Islet precursor cell (in vitro differentiated cells): ENCODE data around the gene PFDN2.
"Not testable (repeated sequence)": the region's sequence is repeated elsewhere in the genome, so short reads cannot be mapped to it uniquely, and the experiment has no call there.

Source experiments
- DNase-seq: peaks from one replicate; pipeline ENCODE4 v3.0.0-alpha.2; 2018

PFDN2 gene

DNA sequence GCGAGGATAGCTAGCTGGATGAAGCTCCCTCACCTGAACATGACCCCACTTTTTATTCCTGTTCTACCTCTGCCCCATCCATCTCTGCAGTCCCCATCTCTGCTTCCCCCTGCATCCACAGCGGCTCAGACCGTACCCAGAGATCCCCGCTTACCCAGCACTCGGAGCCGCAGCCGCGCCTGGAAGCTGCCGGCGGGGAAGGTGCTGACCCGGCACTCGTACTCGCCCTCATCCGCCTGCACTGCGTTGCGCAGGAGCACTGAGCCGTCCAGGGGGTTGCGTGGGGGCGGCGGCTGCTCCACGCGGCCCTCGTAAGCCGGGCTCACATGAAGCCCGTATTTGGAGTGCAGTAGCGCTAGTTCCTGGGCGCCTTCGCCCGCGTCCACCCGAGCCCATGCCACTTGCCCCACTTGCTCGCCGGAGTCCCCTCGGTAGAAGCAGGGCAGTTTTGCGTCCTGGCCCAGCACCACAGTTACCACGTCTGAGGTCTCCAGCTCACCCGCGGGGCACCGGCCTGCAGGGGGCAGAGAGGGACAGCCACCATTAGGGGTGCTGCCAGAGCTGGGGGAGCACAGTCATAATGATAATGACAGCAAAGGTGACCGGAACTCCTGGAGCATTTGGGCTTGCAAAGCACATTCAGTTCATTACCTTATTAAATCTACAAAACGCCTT lies 38.3 kb downstream of the PFDN2 start:
- DNase-seq, result no peak

DNA sequence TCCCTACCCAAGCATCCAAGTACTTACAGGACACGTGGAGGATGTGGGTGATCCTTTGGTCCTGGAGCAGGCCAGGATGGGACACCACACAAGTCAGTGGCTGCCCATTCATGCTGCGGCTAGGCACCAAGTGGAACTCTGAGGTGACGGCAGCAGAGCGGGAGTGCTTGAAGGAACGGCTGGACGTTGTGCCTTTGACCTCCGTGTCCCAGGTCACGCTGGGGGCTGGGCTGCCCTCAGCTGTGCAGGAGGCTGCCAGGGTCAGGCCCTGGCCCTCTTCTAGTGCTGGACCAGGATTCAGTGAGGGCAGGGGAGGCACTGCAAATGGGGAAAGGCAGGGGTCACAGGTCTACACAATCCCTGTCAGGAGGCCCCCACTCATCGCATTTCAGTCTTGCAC lies 40.4 kb downstream of the PFDN2 start:
- DNase-seq, result no peak

DNA sequence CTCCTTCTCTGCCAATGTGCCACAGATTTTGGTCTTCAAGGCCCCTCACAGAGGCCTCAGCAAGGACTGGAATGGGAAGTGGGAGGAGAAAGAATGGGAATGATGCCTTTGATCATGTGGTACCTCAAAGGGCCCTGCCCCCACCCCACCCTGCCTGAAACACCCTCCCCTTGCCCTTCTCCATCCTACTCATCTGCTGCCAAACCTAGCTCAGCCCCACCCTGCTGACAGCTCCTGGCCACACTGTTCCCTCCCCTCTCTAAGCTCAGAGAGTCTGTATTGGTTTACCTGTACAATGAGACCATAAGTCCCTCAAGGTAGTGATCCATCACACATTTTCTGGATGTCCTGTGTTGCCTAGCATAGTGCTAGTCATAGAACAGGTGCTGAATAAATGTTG lies 41.4 kb downstream of the PFDN2 start:
- DNase-seq, result no peak

DNA sequence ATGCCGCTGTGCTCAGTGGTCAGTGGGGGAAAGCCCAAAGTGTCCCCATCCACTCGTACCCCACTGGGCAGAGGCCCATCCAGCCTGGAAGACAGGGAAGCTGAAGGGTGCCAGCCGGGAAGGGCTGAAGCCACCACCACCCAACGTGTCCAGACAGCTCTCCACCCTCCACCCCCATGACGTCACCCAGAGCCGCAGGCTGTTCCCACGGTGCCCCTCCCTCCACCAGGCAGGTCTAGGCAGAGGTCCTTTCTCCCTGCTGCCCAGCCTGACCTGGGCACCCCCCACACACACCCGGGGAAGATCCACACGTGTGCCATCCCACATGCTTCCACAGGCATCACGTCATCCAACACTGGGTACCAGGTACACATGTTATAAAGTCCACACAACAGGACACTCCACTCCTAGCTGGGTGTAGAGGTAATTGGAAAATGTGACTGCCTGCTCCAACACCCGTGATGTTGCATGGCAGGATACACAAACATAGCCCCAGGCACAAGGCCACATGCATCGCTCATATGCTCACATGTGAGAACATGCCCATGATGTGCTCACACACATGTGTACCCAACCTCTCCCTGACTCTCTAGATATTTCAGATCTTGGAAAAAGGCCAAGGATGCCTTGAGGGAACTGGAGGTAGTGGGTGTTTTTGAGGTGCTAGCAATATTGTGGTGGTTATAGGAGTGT lies 43.0 kb downstream of the PFDN2 start:
- no peak for DNase-seq

DNA sequence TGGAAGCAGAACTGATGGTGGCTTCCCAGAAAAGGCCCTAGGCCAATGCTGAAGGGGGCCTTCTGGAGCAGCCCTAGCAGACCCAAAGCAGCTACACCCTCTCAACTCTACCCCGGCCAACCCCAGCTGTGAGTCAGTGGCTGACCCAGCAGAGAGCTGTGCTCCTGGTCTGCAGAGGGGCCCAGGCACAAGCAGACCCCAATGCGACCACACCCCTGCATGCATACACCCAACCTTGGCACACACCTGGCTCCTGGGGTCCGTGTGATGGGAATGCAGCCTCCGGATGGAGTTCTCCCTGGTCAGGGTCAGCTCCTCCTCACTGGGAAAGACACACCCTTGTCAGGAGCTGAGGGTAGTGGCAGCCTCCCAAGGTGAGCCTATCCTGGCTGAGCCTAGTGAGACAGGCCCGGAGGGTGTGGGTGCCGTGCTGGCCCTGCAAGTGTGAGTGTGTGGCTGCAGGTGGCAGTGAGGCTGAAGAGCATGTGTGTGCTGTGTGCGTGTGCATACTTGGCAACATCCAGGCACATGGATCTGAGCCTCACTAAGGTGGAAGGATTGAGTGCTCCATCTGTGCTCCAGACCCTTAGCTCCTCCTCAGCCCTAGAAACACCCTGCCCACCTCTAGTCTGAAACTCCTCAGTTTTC lies 44.2 kb downstream of the PFDN2 start:
- no peak for DNase-seq

DNA sequence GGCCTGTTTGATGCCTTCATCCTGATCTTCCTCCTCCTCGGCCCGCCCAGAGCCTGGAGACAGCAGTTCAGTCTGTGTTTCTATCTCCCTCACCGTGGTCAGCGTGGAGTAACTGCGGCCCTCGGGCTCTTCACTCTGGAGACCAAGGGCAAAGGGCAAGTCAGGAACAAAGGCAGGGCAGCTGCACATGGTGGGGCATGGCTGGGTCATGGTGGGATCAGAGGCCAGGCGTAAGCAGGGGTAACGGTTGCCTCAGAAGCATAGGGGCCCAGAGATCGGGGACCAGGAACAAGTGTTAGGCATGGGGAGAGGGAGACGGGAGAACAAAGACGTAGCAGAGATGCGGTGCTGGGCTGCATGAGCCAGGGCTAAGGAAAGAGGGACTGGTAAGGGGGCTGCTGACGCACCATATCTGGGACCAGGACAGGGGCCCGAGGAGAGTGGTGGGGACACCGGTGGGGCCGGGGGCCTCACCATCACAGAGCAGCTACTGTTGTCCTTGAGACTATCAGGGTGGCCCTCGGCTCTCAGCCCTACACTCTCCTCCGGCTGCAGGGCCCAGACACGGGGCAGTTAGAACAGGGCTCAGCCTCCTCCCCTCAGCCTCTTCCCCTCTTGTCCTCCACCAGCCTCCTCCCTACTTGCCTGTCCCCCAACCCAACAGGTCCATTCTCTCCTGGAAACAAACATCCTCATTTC lies 44.9 kb downstream of the PFDN2 start:
- DNase-seq, result no peak

DNA sequence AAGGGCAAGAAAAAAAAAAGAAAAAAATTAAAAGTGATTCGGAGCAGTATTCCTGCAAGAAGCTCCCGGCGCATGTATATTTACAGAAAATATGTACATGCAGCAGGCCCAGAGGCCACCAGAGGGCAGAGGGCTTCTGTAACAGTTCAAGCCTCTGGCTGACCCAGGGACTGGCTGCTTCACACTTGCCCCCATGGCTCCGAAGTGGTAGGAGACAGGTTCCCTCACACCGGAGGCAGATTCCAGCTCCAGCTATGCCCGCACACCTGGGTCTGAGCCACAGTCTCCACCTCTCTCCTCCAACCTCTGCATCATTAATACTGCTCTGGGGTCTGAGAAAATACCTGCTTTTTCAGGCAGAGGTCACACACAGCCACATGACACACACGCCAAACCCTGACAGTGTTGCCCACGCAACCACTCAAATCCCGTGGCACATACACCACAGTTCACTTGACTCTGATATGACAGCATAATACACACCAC lies 45.9 kb downstream of the PFDN2 start:
- peak; percentile 88 for DNase-seq

DNA sequence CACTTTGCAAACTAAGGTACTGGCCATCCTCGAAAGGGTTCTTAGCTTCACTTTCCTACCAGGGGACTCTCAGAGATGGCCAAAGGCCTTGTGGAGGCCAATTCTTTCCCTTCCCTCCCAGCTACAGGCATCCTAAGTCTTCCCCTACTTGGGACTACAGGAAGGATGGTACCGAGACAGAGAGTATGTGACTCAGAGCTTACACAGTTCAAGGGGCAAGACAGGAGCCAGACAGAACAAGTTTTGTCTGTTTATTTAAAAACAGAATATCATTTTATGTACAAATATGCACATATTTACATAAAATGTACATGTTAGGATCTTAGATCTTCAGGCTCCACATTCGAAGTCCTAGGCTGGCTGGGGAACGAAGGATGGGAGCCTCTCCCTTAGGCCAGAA lies 47.1 kb downstream of the PFDN2 start:
- DNase-seq, result no peak

DNA sequence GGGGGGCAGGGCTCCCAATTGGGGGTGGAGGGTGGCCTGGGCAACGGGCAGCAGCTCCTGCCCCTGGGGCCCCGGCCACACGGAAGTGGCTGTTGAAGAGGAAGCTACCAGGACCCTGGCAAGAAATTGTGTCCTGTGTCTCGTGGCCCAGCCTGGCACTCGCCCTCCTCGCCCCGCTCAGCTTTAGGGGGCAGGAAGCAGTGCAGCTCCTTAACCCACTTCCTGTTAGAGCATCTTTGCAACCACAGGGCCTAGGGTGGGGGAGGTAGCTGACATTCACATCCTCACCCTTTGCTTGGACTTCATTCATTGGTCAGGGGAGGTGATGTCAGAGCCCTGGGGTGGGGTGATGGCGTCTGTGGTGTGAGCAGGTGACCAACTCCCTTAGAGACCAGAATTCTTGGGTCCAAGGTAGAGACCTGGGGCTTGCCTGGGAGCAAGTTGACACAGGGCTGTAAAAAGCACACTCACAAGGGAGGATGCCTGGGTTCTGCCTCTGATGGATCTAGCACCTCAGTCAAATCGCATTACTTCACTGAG lies 48.0 kb downstream of the PFDN2 start, which contains the start of gene ARHGAP30:
Gene ARHGAP30, minus strand, starts transcription at position 161 of the 540 bp plus-strand sequence. CDS start 267 bp downstream, outside the sequence.
- no peak for DNase-seq

DNA sequence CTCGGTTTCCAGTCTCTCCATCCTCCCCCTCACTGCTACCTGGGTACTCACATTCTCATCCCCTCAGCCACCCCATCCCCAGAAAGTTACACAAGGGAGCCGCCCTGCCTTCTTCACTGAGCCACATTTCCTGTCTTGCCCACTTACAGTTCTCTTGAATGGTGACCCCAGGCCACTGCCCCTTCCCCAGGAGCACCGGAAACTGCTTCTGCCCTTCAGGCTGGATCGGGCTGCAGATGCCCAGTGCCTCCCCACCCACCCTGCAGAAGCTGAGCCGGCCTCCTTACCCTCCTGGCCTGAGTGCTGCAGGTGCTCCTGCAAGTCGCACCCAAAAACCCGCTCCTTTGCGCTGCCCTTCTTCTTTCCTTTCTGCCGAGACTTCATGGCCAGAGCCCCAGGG lies 48.6 kb downstream of the PFDN2 start:
- DNase-seq, result no peak

DNA sequence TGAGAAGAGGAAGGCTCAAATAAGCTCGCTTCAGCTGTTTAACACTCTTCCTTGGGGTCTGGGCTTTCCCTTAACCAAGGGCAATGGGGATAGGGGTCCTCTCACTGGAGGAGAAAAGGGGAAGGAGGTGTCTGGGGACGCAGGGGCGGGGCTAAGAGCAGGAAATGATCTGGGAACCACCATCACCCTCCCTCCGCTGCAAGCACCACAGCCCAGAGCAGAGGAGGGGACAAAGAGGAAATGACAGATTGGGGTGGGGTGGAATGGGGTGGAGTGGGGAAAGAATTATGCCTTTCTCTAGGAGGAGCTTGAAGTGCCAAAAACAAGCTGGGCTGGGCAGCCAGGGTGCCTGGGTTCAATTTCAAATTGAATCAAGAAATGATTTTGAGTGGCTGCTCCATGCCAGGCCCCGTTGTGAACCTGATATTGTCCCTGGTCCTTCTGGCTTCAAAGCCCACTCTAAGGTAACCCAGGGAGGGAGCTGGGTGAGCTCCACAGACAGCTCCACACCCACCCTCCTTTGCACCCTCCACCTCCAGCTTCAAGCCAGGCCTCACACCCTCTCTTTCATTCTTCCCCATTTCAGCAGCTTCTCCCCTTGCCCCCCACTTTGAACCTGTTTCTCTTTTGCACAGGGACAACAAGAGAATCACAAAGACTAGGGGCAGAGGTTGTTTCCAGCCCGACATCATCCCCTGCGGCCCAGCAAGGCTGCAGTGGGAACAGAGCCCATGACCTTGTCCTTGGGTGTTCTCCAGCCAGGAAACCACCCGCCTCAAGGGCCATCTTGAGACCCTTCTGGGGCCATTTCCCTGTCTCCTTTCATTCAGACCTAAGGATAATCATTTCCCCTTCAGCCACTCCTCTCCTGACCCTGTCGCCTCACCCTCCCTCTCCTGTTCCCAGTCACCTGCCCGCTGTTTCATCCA lies 49.3 kb downstream of the PFDN2 start:
- no peak for DNase-seq

DNA sequence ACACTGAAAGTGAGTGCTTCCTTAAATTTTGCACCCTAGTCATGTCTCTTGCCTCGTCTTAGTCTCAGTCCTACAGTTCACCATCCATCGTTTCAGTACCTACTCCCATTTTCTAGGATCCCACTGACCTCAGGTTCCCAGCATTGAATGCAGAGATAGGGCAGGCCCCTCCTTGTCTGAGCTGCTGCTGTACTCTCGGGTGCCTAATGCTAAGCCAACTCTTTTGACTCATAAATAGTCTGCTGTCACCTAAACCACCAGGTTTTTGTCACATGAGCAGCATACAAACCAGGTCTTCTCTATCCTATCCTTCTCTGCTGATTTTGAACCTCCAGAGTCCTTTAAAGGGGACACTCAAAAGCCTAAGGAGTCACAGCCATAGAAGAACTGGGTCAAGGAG lies 51.1 kb downstream of the PFDN2 start:
- DNase-seq, result no peak

DNA sequence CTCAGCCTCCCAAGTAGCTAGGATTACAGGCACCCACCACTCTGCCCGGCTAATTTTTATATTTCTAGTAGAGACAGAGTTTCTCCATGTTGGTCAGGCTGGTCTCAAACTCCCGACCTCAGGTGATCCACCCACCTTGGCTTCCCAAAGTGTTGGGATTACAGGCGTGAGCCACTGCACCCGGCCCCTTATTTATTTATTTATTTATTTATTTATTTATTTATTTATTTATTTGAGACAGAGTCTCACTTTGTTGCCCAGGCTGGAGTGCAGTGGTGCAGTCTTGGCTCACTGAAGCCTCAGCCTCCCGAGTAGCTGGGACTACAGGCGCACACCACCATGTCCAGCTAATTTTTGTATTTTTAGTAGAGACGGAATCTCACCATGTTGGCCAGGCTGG lies 52.2 kb downstream of the PFDN2 start:
- not testable (repeated sequence) for DNase-seq

DNA sequence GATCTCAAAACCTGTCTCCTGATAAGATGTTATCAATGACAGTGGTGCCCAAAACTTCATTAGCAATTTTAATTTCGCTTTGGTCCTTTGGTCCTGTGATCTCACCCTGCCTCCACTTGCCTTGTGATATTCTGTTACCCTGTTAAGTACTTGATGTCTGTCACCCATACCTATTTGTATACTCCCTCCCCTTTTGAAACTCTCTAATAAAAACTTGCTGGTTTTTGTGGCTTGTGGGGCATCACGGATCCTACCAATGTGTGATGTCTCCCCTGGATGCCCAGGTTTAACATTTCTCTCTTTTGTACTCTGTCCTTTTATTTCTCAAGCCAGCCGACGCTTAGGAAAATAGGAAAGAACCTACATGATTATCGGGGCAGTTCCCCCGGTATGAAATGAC lies 53.9 kb downstream of the PFDN2 start:
- DNase-seq, result not testable (repeated sequence)

DNA sequence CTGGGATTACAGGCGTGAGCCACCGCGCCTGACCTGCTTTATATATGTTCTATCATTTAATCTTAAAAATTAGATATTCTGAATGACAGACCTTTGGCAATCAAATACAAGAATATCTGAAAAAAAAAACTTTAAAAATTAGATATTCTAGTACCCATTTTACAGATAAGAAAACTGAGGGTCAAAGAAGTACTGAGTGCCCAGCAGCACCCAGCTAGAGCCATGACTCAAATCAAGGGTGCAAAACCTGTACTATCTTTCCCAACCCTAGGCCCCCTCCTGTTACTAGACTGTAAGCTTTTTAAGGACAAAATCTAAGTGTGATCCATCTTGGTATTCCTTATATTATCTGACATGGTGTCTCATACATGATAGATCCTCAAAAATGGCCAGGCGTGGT lies 56.4 kb downstream of the PFDN2 start:
- DNase-seq, result no peak

DNA sequence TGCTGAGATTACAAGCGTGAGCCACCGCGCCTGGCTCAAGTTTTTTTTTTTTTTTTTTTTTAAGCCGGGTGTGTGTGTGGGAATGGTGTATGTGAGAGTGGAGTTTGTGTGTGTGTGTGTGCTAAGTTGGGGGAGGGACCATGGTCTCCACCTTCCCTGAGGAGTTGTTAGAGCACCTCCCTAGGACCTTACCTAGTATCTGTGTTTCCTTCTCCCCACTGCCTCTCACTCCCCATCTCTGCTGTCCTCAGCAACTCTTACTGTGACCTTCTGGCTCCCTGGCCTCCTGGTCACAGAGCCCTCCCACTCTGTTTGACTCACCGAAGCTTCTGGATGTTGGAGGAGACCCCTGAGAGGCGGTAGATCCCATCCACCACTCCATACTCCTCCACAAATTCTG lies 58.5 kb downstream of the PFDN2 start:
- no peak for DNase-seq

DNA sequence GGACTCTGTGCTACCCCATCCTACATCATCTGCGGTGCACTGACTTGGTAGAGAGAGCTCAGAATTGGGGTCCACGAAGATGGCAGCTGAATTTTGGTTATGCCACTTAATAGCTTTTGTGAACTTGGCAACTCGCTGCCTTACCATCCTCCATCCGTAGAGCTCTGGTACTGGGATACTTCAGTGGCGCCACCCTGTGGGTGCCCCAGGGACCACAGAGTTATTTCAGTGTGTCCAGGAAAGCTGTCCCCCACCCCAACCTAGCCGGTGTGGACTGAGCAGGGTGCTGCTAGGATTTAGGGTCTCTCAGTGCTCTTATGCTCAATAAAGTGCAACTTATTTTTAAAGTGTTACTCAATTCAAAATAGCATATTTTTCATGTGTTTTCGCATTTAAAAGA lies 63.0 kb downstream of the PFDN2 start:
- DNase-seq, result no peak

DNA sequence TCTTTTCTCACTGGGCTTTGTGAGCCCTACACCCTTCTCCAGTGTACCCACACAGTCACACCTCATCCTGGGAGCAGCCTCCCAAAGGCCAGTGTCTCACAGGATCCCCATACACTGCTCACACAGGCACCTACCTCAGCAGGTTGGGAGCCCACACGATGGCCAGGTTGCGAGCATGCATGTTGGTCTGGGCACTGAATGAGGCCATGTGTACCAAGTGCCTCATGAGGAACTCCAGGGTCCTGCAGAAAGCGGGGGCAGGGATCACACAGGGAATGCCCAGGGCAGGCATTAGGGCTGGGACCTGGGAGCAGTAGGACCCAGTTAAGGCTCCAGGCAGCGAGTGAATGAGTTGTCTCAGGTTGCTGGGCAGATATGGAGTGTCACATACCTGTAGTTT lies 63.6 kb downstream of the PFDN2 start:
- no peak for DNase-seq

DNA sequence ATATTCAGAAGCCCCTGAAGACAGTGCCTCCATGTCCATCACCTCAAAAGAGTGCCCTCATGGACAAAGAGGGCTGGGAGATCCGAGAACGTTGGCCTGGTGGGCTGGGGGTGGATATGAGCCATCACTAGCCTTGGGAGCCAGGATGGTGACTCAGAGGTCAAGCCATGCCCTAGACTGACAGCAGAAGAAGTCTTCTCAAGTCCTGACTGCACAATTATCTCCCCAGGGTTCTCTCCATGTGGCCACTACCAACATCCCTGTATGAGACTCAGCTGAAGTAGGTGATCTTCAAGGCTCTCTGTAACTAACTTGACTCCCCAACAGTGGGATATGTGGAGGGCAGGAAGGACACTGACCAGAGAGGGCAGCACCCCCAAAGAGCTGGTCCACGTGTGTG lies 64.9 kb downstream of the PFDN2 start:
- DNase-seq, result no peak

DNA sequence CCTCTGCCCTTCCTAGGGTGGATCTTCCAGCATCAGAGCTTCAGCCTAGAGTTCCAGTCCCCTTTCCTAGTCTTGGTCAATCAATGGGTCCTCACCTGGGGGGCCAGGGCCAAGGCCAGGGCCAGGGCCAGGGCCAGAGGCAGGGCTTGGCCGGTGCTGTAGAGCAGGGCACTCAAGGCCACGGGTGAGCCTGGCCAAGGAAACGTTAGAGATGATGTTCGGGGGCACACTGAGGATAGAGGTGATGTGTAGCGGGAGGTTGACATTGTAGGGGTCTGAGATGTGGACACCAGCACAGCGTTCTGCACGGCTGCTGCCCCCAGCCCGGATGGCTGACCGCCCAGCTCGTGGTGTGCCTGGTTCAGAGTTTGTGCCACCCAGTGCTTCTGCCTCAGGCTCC lies 66.6 kb downstream of the PFDN2 start:
- no peak for DNase-seq
